H9 (cell line): ENCODE measurements around the gene DNAJA4. TPM values are rescaled to one million over a fixed set of nuclear protein-coding genes. Genes with fewer than 3 reads are reported as not detected.

Experiments
- DNase-seq: peaks from one replicate; pipeline ENCODE4 v3.0.0-alpha.2; 2017
- H2AFZ ChIP-seq: one replicate; pipeline ENCODE4 v1.6.1; 2013; ENCODE audit warnings: mild to moderate bottlenecking, low read length, control low read depth, moderate library complexity
- H2AK5ac ChIP-seq: 2 replicates; pipeline ENCODE4 v1.6.1; 2013; ENCODE audit warnings: low read length, control low read depth, mixed read lengths; ENCODE audit not compliant: insufficient read length
- H2BK120ac ChIP-seq: one replicate; pipeline ENCODE4 v1.6.1; 2013; ENCODE audit warnings: low read depth, mild to moderate bottlenecking, low read length, control low read depth, inconsistent platforms; ENCODE audit not compliant: poor library complexity, severe bottlenecking
- H2BK12ac ChIP-seq: 2 replicates; pipeline ENCODE4 v1.6.1; 2013; ENCODE audit warnings: low read length, control low read depth, mixed read lengths, low read depth; ENCODE audit not compliant: insufficient read length
- H2BK15ac ChIP-seq: 2 replicates; pipeline ENCODE4 v1.6.1; 2013; ENCODE audit warnings: low read depth, low read length, control low read depth
- H2BK20ac ChIP-seq: one replicate; pipeline ENCODE4 v1.6.1; 2013; ENCODE audit warnings: low read depth, mild to moderate bottlenecking, low read length, control low read depth, inconsistent platforms; ENCODE audit not compliant: poor library complexity, severe bottlenecking
- H2BK5ac ChIP-seq: 2 replicates; pipeline ENCODE4 v1.6.1; 2013; ENCODE audit warnings: low read length, control low read depth, mixed read lengths; ENCODE audit not compliant: insufficient read length
- H3K14ac ChIP-seq: 2 replicates; pipeline ENCODE4 v1.6.1; 2013; ENCODE audit warnings: low read length, control low read depth; ENCODE audit not compliant: insufficient read depth
- H3K18ac ChIP-seq: 2 replicates; pipeline ENCODE4 v1.6.1; 2013; ENCODE audit warnings: low read depth, mild to moderate bottlenecking, mixed read lengths, low read length, control low read depth; ENCODE audit not compliant: insufficient read length
- H3K23ac ChIP-seq: 2 replicates; pipeline ENCODE4 v1.6.1; 2013; ENCODE audit warnings: low read length, control low read depth, mixed read lengths, low read depth; ENCODE audit not compliant: insufficient read length
- H3K23me2 ChIP-seq: 2 replicates; pipeline ENCODE4 v1.6.1; 2013; ENCODE audit warnings: low read depth, mild to moderate bottlenecking, mixed read lengths, low read length, control low read depth; ENCODE audit not compliant: insufficient read length, poor library complexity, severe bottlenecking
- H3K27ac ChIP-seq: 2 replicates; pipeline ENCODE4 v1.5.1; 2013; ENCODE audit warnings: low read length, control low read depth, mixed read lengths, low read depth; ENCODE audit not compliant: insufficient read length
- H3K27me3 ChIP-seq: 2 replicates; pipeline ENCODE4 v1.6.1; 2013; ENCODE audit warnings: low read length, control low read depth, inconsistent platforms; ENCODE audit not compliant: insufficient read depth
- H3K4ac ChIP-seq: 2 replicates; pipeline ENCODE4 v1.6.1; 2013; ENCODE audit warnings: low read depth, mild to moderate bottlenecking, control low read depth, inconsistent platforms, low read length, moderate library complexity
- H3K4me1 ChIP-seq: 2 replicates; pipeline ENCODE4 v1.6.1; 2013; ENCODE audit warnings: low read length, control low read depth, inconsistent platforms; ENCODE audit not compliant: insufficient read depth
- H3K4me2 ChIP-seq: 2 replicates; pipeline ENCODE4 v1.6.1; 2013; ENCODE audit warnings: low read length, control low read depth, mixed read lengths; ENCODE audit not compliant: insufficient read length, insufficient read depth
- H3K56ac ChIP-seq: 2 replicates; pipeline ENCODE4 v1.6.1; 2013; ENCODE audit warnings: low read depth, mild to moderate bottlenecking, mixed read lengths, low read length, control low read depth; ENCODE audit not compliant: insufficient read length
- H3K79me1 ChIP-seq: 2 replicates; pipeline ENCODE4 v1.6.1; 2013; ENCODE audit warnings: low read depth, mild to moderate bottlenecking, moderate library complexity, low read length, control low read depth, inconsistent platforms; ENCODE audit not compliant: insufficient read depth, poor library complexity, severe bottlenecking
- H3K79me2 ChIP-seq: 2 replicates; pipeline ENCODE4 v1.6.1; 2013; ENCODE audit warnings: low read length, control low read depth, inconsistent platforms; ENCODE audit not compliant: insufficient read depth
- H3K9ac ChIP-seq: 2 replicates; pipeline ENCODE4 v1.6.1; 2013; ENCODE audit warnings: low read length, control low read depth, mixed read lengths; ENCODE audit not compliant: insufficient read length; ENCODE audit errors: extremely low read depth
- H3K9me3 ChIP-seq: one replicate; pipeline ENCODE4 v1.6.1; 2013; ENCODE audit warnings: low read depth, low read length, inconsistent platforms; ENCODE audit not compliant: control insufficient read depth
- H3T11ph ChIP-seq: one replicate; pipeline ENCODE4 v1.6.1; 2013; ENCODE audit warnings: mild to moderate bottlenecking, low read length, control low read depth, inconsistent platforms
- H4K20me1 ChIP-seq: one replicate; pipeline ENCODE4 v1.6.1; 2013; ENCODE audit not compliant: control insufficient read depth, insufficient read length, insufficient read depth
- H4K5ac ChIP-seq: 2 replicates; pipeline ENCODE4 v1.6.1; 2013; ENCODE audit warnings: low read depth, mild to moderate bottlenecking, mixed read lengths, low read length, control low read depth; ENCODE audit not compliant: insufficient read length
- H4K8ac ChIP-seq: replicated peaks from 2 replicates; pipeline ENCODE4 v1.6.1; 2013; ENCODE audit warnings: low read length, control low read depth, mixed read lengths, low read depth; ENCODE audit not compliant: insufficient read length
- H4K91ac ChIP-seq: 2 replicates; pipeline ENCODE4 v1.6.1; 2013; ENCODE audit warnings: low read depth, mild to moderate bottlenecking, moderate library complexity, mixed read lengths, low read length, control low read depth; ENCODE audit not compliant: insufficient read length
- H3K27ac Mint-ChIP-seq, 3 experiments: 2 replicates in 2 of 3; 3 replicates in 1 of 3; pipeline ENCODE4 v1.8.0; 2020 to 2021; ENCODE audit warnings: mixed read lengths in 3 of 3, mild to moderate bottlenecking in 1 of 3, moderate library complexity in 1 of 3
- H3K27me3 Mint-ChIP-seq: 2 replicates; pipeline ENCODE4 v1.8.0; 2021; ENCODE audit warnings: low read depth, mild to moderate bottlenecking, moderate library complexity, mixed read lengths
- H3K36me3 Mint-ChIP-seq, 3 experiments: 2 replicates in 2 of 3; 3 replicates in 1 of 3; pipeline ENCODE4 v1.8.0; 2020 to 2021; ENCODE audit warnings: low read depth in 3 of 3, mixed read lengths in 3 of 3; ENCODE audit not compliant: insufficient read depth in 1 of 3
- H3K4me1 Mint-ChIP-seq, 2 experiments: 2 replicates each; pipeline ENCODE4 v1.8.0; 2020; ENCODE audit warnings: mixed read lengths in 2 of 2
- H3K4me3 Mint-ChIP-seq, 2 experiments: 2 replicates in 1 of 2; 3 replicates in 1 of 2; pipeline ENCODE4 v1.8.0; 2020 to 2021; ENCODE audit warnings: mild to moderate bottlenecking in 2 of 2, mixed read lengths in 2 of 2, moderate library complexity in 1 of 2
- H3K9me3 Mint-ChIP-seq, 2 experiments: 2 replicates in 1 of 2; 3 replicates in 1 of 2; pipeline ENCODE4 v1.8.0; 2020; ENCODE audit warnings: mild to moderate bottlenecking in 2 of 2, mixed read lengths in 2 of 2, moderate library complexity in 1 of 2
- WGBS: extraction: QIAGEN DNeasy Blood & Tissue Kit; methylation state at CpG from one replicate; pipeline ENCODE4 v1.1.7; 2013; ENCODE audit warnings: missing lambda C conversion rate, low lambda C conversion rate, mixed read lengths; ENCODE audit not compliant: insufficient read length; ENCODE audit errors: extremely low coverage; 5-methylcytosine and 5-hydroxymethylcytosine counted together
- total RNA-seq: library from RNA; stranded (reverse); gene quantifications from 2 replicates; pipeline ENCODE4 v1.2.1, GENCODE V29; 2021
- TF ChIP-seq, protein P1 (sequence below): fragments of 200-600 bp; sonication (generic); conservative IDR thresholded peaks from 3 replicates; pipeline ENCODE4 v1.8.0; 2021; ENCODE audit warnings: antibody characterized with exemption, mild to moderate bottlenecking

Gene DNAJA4
- total RNA-seq, 1 experiment from 2014 or later: 0.13 TPM

DNA sequence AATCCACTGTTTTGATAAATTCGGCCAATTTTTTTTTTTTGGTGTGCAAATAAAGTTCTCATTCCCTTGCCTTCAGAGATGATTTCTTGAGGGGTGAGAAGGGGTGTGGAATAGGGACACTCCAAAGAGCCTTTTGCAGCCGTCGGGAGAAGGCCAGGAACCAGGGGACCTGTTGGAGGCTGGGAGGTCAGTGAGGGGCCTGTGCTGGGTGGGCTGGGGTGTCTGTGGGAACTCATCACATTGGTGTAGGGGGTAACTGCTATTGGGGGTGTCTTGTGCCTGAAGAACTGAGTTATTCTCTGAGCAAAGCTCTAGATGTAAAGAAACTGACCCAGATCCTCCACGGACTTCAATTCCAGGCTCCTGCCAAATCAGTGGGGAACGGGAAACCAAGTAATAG is 48.6 kb downstream of the DNAJA4 start:
- no peak overlapping the region for H3T11ph ChIP-seq
- Mint-ChIP-seq H3K36me3 (no peaks in the 10 kb centered on the region), H3K4me1 (peaks cover 37 to 55% of the 10 kb centered on the region in 2 experiments), H3K27ac (peak overlapping the region in 2 of 3 experiments; percentile 59 to 76; a peak in 3 of 7 replicates), H3K9me3 (no peaks in the 10 kb centered on the region; a peak in 1 of 5 replicates), H3K27me3 (peaks cover 2% of the 10 kb centered on the region), H3K4me3 (no peak overlapping the region)
- H2BK120ac ChIP-seq: no peak overlapping the region
- H4K5ac ChIP-seq: no peak overlapping the region
- H3K23ac ChIP-seq: no peak overlapping the region
- H3K27me3 ChIP-seq: no peaks in the 10 kb centered on the region
- no peak overlapping the region for H3K9ac ChIP-seq
- H3K4ac ChIP-seq: no peak overlapping the region
- no peak overlapping the region for H4K8ac ChIP-seq
- no peak overlapping the region for H2BK12ac ChIP-seq
- peaks cover 4% of the 10 kb centered on the region; the same call in 1 of the 2 replicates for H3K4me1 ChIP-seq
- H3K9me3 ChIP-seq: no peaks in the 10 kb centered on the region
- no peak overlapping the region for H2AK5ac ChIP-seq
- H3K4me2 ChIP-seq: no peak overlapping the region
- H3K23me2 ChIP-seq: no peaks in the 10 kb centered on the region
- no peak overlapping the region for H2BK20ac ChIP-seq
- H4K91ac ChIP-seq: no peak overlapping the region
- H2BK15ac ChIP-seq: no peak overlapping the region
- no peak overlapping the region for H2BK5ac ChIP-seq
- no peak overlapping the region for H3K27ac ChIP-seq
- H3K18ac ChIP-seq: no peak overlapping the region
- H3K56ac ChIP-seq: no peak overlapping the region
- no peak overlapping the region for H3K14ac ChIP-seq
- no peaks in the 10 kb centered on the region for H3K79me2 ChIP-seq
- no peak overlapping the region for H2AFZ ChIP-seq
- H4K20me1 ChIP-seq: no peaks in the 10 kb centered on the region
- no peak for DNase-seq
- no CpG with 5 or more reads among the region's 5 CpGs for WGBS
- H3K79me1 ChIP-seq: no peaks in the 10 kb centered on the region
- TF ChIP-seq, protein P1, sequence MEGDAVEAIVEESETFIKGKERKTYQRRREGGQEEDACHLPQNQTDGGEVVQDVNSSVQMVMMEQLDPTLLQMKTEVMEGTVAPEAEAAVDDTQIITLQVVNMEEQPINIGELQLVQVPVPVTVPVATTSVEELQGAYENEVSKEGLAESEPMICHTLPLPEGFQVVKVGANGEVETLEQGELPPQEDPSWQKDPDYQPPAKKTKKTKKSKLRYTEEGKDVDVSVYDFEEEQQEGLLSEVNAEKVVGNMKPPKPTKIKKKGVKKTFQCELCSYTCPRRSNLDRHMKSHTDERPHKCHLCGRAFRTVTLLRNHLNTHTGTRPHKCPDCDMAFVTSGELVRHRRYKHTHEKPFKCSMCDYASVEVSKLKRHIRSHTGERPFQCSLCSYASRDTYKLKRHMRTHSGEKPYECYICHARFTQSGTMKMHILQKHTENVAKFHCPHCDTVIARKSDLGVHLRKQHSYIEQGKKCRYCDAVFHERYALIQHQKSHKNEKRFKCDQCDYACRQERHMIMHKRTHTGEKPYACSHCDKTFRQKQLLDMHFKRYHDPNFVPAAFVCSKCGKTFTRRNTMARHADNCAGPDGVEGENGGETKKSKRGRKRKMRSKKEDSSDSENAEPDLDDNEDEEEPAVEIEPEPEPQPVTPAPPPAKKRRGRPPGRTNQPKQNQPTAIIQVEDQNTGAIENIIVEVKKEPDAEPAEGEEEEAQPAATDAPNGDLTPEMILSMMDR: no peak
